Naive B cell (primary cell): Measurements from ENCODE around the gene GSTT4. TPM values are rescaled to one million over a fixed set of nuclear protein-coding genes. Genes with fewer than 3 reads are reported as not detected.
"Not testable (repeated sequence)": the region's sequence is repeated elsewhere in the genome, so short reads cannot be mapped to it uniquely, and the experiment has no call there.

ENCODE experiments used
- ATAC-seq, 2 donors: fragments of 150-1000 bp; cut with Tn5 transposase; 2 replicates each; pipeline ENCODE4 v1.10.0; 2021; ENCODE audit warnings: low read depth in 2 of 2, mild to moderate bottlenecking in 2 of 2, moderate library complexity in 2 of 2
- DNase-seq: peaks from one replicate; pipeline ENCODE4 v3.0.0; 2022
- H3K27ac Mint-ChIP-seq, 6 donors: one replicate each; pipeline ENCODE4 v1.8.0; 2020 to 2022; ENCODE audit warnings: mild to moderate bottlenecking in 6 of 6, mixed read lengths in 6 of 6, moderate library complexity in 5 of 6, inconsistent platforms in 2 of 6
- H3K27me3 Mint-ChIP-seq, 3 donors: one replicate each; pipeline ENCODE4 v1.8.0; 2021 to 2022; ENCODE audit warnings: mixed read lengths in 3 of 3, mild to moderate bottlenecking in 1 of 3
- H3K36me3 Mint-ChIP-seq, 2 donors: one replicate each; pipeline ENCODE4 v1.8.0; 2020 to 2022; ENCODE audit warnings: mixed read lengths in 2 of 2, inconsistent platforms in 1 of 2, mild to moderate bottlenecking in 1 of 2
- H3K4me1 Mint-ChIP-seq, 3 donors: one replicate each; pipeline ENCODE4 v1.8.0; 2020 to 2022; ENCODE audit warnings: mixed read lengths in 3 of 3, inconsistent platforms in 1 of 3, mild to moderate bottlenecking in 1 of 3, moderate library complexity in 1 of 3
- H3K4me3 Mint-ChIP-seq, 8 donors: one replicate each; pipeline ENCODE4 v1.8.0; 2020 to 2022; ENCODE audit warnings: mild to moderate bottlenecking in 8 of 8, mixed read lengths in 8 of 8, moderate library complexity in 8 of 8, inconsistent platforms in 2 of 8
- H3K9me3 Mint-ChIP-seq, 7 donors: one replicate each; pipeline ENCODE4 v1.8.0; 2020 to 2022; ENCODE audit warnings: mixed read lengths in 7 of 7, mild to moderate bottlenecking in 5 of 7, inconsistent platforms in 2 of 7, moderate library complexity in 1 of 7
- polyA plus RNA-seq, 6 donors: library from polyadenylated mRNA; unstranded; fragments of 300-500 nt; fragmentation: Illumina TruSeq; gene quantifications; one replicate each; pipeline ENCODE4 v1.2.3, GENCODE V29; 2021; ENCODE audit warnings: low read depth in 6 of 6

GSTT4 gene
- polyA plus RNA-seq, 6 donors from 2014 or later, result not detected

GRCh38 chr22:23970816-23971486 lies 34.3 kb downstream of the GSTT4 start:
- Mint-ChIP-seq H3K36me3 (peaks cover 0 to 13% of the 10 kb centered on the region in 2 donors), H3K9me3 (no peaks in the 10 kb centered on the region), H3K4me1 (peaks cover 16 to 30% (median 21%) of the 10 kb centered on the region in 3 donors), H3K27me3 (no peaks in the 10 kb centered on the region), H3K27ac (peak overlapping the region in 1 of 6 donors; percentile 3), H3K4me3 (peak overlapping the region in 5 of 8 donors; percentile 50 to 83 (median 65))
- DNase-seq, result no peak
- no peak for ATAC-seq

GRCh38 chr22:23970201-23970641 lies 35.0 kb downstream of the GSTT4 start:
- peaks cover 16 to 30% (median 21%) of the 10 kb centered on the region in 3 donors for H3K4me1 Mint-ChIP-seq
- peak overlapping the region in 4 of 8 donors; percentile 0 to 65 (median 37) for H3K4me3 Mint-ChIP-seq
- H3K27me3 Mint-ChIP-seq, result no peaks in the 10 kb centered on the region
- H3K36me3 Mint-ChIP-seq, result peaks cover 0 to 13% of the 10 kb centered on the region in 2 donors
- ATAC-seq (no peak), DNase-seq (no peak)
- peak overlapping the region in 4 of 6 donors; percentile 3 to 63 (median 7) for H3K27ac Mint-ChIP-seq
- no peaks in the 10 kb centered on the region for H3K9me3 Mint-ChIP-seq

- peaks cover 16 to 30% (median 21%) of the 10 kb centered on the region in 3 donors for H3K4me1 Mint-ChIP-seq
- H3K4me3 Mint-ChIP-seq, result peak overlapping the region in 3 of 8 donors; percentile 6 to 68 (median 65)
- no peaks in the 10 kb centered on the region for H3K9me3 Mint-ChIP-seq
- peaks cover 0 to 13% of the 10 kb centered on the region in 2 donors for H3K36me3 Mint-ChIP-seq
- ATAC-seq (no peak), DNase-seq (no peak)
- H3K27ac Mint-ChIP-seq, result no peak overlapping the region
- H3K27me3 Mint-ChIP-seq, result no peaks in the 10 kb centered on the region
Observed at GRCh38 chr22:23969071-23969470, 36.2 kb downstream of the GSTT4 start.

- not testable (repeated sequence) for H3K4me3 Mint-ChIP-seq, DNase-seq, H3K9me3 Mint-ChIP-seq, H3K27me3 Mint-ChIP-seq, H3K27ac Mint-ChIP-seq
- ATAC-seq, result peak; percentile 94
- H3K36me3 Mint-ChIP-seq, result peaks cover 0 to 13% of the 10 kb centered on the region in 2 donors
- H3K4me1 Mint-ChIP-seq, result peaks cover 16 to 26% (median 19%) of the 10 kb centered on the region in 3 donors
Observed at GRCh38 chr22:23966568-23966967, 38.7 kb downstream of the GSTT4 start, which contains the start of gene DDTL. Gene DDTL (plus strand): TSS chr22:23966888. CDS start chr22:23966915, 27 bp downstream.

- H3K4me3 Mint-ChIP-seq, H3K9me3 Mint-ChIP-seq, H3K27ac Mint-ChIP-seq, DNase-seq, H3K27me3 Mint-ChIP-seq: not testable (repeated sequence)
- peak; percentile 57 for ATAC-seq
- Mint-ChIP-seq H3K36me3 (peaks cover 0 to 13% of the 10 kb centered on the region in 2 donors), H3K4me1 (peaks cover 13 to 22% (median 16%) of the 10 kb centered on the region in 3 donors)
Observed at GRCh38 chr22:23966094-23966493, 39.2 kb downstream of the GSTT4 start.

GRCh38 chr22:23961084-23961771 lies 44.0 kb downstream of the GSTT4 start, which contains the start of gene GSTT2B:
Gene GSTT2B (minus strand): TSS chr22:23961195. CDS start chr22:23961131, 64 bp downstream.
- not testable (repeated sequence) for ATAC-seq, H3K27ac Mint-ChIP-seq

GRCh38 chr22:23956301-23956900 lies 48.9 kb downstream of the GSTT4 start:
- H3K4me1 Mint-ChIP-seq, H3K27me3 Mint-ChIP-seq, H3K36me3 Mint-ChIP-seq, H3K9me3 Mint-ChIP-seq: not testable (repeated sequence)
- Mint-ChIP-seq H3K4me3 (peak overlapping the region in 1 of 8 donors; percentile 73), H3K27ac (peak overlapping the region in 1 of 6 donors; percentile 59)
- peak; percentile 73 for DNase-seq
- peak; percentile 90 to 94 for ATAC-seq

More at GRCh38 chr22:23961084-23961771, 44.0 kb downstream of the GSTT4 start, which contains the start of gene GSTT2B:
- H3K4me1 Mint-ChIP-seq, H3K36me3 Mint-ChIP-seq, DNase-seq, H3K9me3 Mint-ChIP-seq, H3K27me3 Mint-ChIP-seq: not testable (repeated sequence)
- H3K4me3 Mint-ChIP-seq, result peak within 1 kb of the TSS in 1 of 8 donors; percentile 35

- not testable (repeated sequence) for DNase-seq, ATAC-seq, H3K36me3 Mint-ChIP-seq, H3K4me3 Mint-ChIP-seq, H3K9me3 Mint-ChIP-seq, H3K4me1 Mint-ChIP-seq, H3K27ac Mint-ChIP-seq, H3K27me3 Mint-ChIP-seq
Observed at GRCh38 chr22:23955886-23956285, 49.4 kb downstream of the GSTT4 start.

GRCh38 chr22:23954991-23955305 lies 50.3 kb downstream of the GSTT4 start:
- not testable (repeated sequence) for H3K27ac Mint-ChIP-seq, H3K9me3 Mint-ChIP-seq, H3K27me3 Mint-ChIP-seq, H3K4me1 Mint-ChIP-seq, DNase-seq, H3K4me3 Mint-ChIP-seq, H3K36me3 Mint-ChIP-seq, ATAC-seq

- H3K27ac Mint-ChIP-seq, result peak overlapping the region in 1 of 6 donors; percentile 3
- not testable (repeated sequence) for ATAC-seq, H3K27me3 Mint-ChIP-seq, H3K4me1 Mint-ChIP-seq, H3K36me3 Mint-ChIP-seq, DNase-seq, H3K4me3 Mint-ChIP-seq, H3K9me3 Mint-ChIP-seq
Observed at GRCh38 chr22:23954193-23954990, 50.9 kb downstream of the GSTT4 start.

GRCh38 chr22:23953485-23953884 lies 51.8 kb downstream of the GSTT4 start:
- not testable (repeated sequence) for H3K4me1 Mint-ChIP-seq, H3K36me3 Mint-ChIP-seq, H3K27me3 Mint-ChIP-seq, H3K4me3 Mint-ChIP-seq, H3K27ac Mint-ChIP-seq, ATAC-seq, H3K9me3 Mint-ChIP-seq, DNase-seq

- H3K4me3 Mint-ChIP-seq, ATAC-seq, H3K36me3 Mint-ChIP-seq, H3K27ac Mint-ChIP-seq, DNase-seq, H3K27me3 Mint-ChIP-seq, H3K4me1 Mint-ChIP-seq, H3K9me3 Mint-ChIP-seq: not testable (repeated sequence)
Observed at GRCh38 chr22:23952794-23953405, 52.4 kb downstream of the GSTT4 start.

- not testable (repeated sequence) for DNase-seq, ATAC-seq, H3K27me3 Mint-ChIP-seq, H3K36me3 Mint-ChIP-seq, H3K4me1 Mint-ChIP-seq, H3K9me3 Mint-ChIP-seq, H3K4me3 Mint-ChIP-seq
- peak overlapping the region in 1 of 6 donors; percentile 88 for H3K27ac Mint-ChIP-seq
Observed at GRCh38 chr22:23951383-23951782, 53.9 kb downstream of the GSTT4 start.
